Uterus (tissue), 4 donors: Measurements from ENCODE around the gene MIGA1. TPM values are rescaled to one million over a fixed set of nuclear protein-coding genes. Genes with fewer than 3 reads are reported as not detected.
A peak's percentile ranks its signal among the peaks of the same experiment; 100 is the strongest.

ENCODE experiments used
- DNase-seq, 2 donors: peaks; one replicate each; pipeline ENCODE4 v3.0.0-alpha.2; 2019 to 2020
- H3K27ac ChIP-seq, 2 donors: fragments of 200-600 bp; sonication (generic); 1 replicate in 1 of 2; 2 replicates in 1 of 2; pipeline ENCODE4 v1.5.1; 2016 to 2018
- H3K27me3 ChIP-seq, 2 donors: fragments of 200-600 bp; sonication (generic); one replicate each; pipeline ENCODE4 v1.5.1; 2018 to 2019; ENCODE audit warnings: control low read depth in 1 of 2
- H3K36me3 ChIP-seq, 2 donors: fragments of 200-600 bp; sonication (generic); one replicate each; pipeline ENCODE4 v1.5.1; 2019; ENCODE audit warnings: control low read depth in 1 of 2
- H3K4me1 ChIP-seq, 2 donors: fragments of 200-600 bp; sonication (generic); one replicate each; pipeline ENCODE4 v1.5.1; 2018 to 2019; ENCODE audit warnings: control low read depth in 1 of 2
- H3K4me3 ChIP-seq, 2 donors: fragments of 200-600 bp; sonication (generic); 1 replicate in 1 of 2; 2 replicates in 1 of 2; pipeline ENCODE4 v1.5.1; 2018 to 2019; ENCODE audit warnings: mild to moderate bottlenecking in 1 of 2
- H3K9me3 ChIP-seq, 2 donors: fragments of 200-600 bp; sonication (generic); one replicate each; pipeline ENCODE4 v1.5.1; 2019; ENCODE audit warnings: control low read depth in 1 of 2
- POLR2A ChIP-seq, 2 donors: fragments of 450-650 bp; IDR thresholded peaks; one replicate each; pipeline ENCODE4 v1.6.1; 2016; ENCODE audit warnings: antibody characterized with exemption in 2 of 2, mild to moderate bottlenecking in 1 of 2, moderate library complexity in 1 of 2
- intact Hi-C: fragments of 100-400 bp; cut with DNase I; formaldehyde crosslinking; loops from one replicate; pipeline ENCODE4 v1.15.1; 2023; ENCODE audit warnings: low total_unique reads
- total RNA-seq, 4 donors: library from RNA; depleted of rRNA in 3 of 4; stranded (reverse); fragments of >200 nt in 3 of 4; gene quantifications; one replicate each; pipeline versions ENCODE4 v1.1.0 to v1.2.4, GENCODE V29; 2014 to 2023
- TF ChIP-seq, protein P1 (sequence below), 4 experiments: fragments of 200-600 bp in 2 of 4; fragments of 450-650 bp in 2 of 4; sonication (generic) in 2 of 4; IDR thresholded peaks; one replicate each; pipeline ENCODE4 v1.5.1; 2016 to 2019; ENCODE audit warnings: antibody characterized with exemption in 4 of 4, mild to moderate bottlenecking in 2 of 4, moderate library complexity in 1 of 4
- donor health status: DM: yes; HTN: yes; CAD: no.

The MIGA1 gene
- total RNA-seq, 4 donors from 2014 or later = 3.8 to 36.6 (median 22.9) TPM

- H3K27me3 ChIP-seq = no peaks in the 10 kb centered on the region
- intact Hi-C loops = loop anchor here (10.0 kb wide), 1 partner anchor 52 kb away; the partner anchor contains the start of gene NEXN
- peaks cover 6 to 25% of the 10 kb centered on the region in 2 donors for H3K4me1 ChIP-seq
- H3K4me3 ChIP-seq = no peak overlapping the region
- DNase-seq = peak in 1 of 2 donors; percentile 38
- H3K9me3 ChIP-seq = no peaks in the 10 kb centered on the region
- H3K27ac ChIP-seq = peak overlapping the region; percentile 87 to 92
- no peaks in the 10 kb centered on the region for H3K36me3 ChIP-seq
- no peak for TF ChIP-seq POLR2A (IDR thresholded peaks at IDR 0.05)
- TF ChIP-seq, protein P1, sequence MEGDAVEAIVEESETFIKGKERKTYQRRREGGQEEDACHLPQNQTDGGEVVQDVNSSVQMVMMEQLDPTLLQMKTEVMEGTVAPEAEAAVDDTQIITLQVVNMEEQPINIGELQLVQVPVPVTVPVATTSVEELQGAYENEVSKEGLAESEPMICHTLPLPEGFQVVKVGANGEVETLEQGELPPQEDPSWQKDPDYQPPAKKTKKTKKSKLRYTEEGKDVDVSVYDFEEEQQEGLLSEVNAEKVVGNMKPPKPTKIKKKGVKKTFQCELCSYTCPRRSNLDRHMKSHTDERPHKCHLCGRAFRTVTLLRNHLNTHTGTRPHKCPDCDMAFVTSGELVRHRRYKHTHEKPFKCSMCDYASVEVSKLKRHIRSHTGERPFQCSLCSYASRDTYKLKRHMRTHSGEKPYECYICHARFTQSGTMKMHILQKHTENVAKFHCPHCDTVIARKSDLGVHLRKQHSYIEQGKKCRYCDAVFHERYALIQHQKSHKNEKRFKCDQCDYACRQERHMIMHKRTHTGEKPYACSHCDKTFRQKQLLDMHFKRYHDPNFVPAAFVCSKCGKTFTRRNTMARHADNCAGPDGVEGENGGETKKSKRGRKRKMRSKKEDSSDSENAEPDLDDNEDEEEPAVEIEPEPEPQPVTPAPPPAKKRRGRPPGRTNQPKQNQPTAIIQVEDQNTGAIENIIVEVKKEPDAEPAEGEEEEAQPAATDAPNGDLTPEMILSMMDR (IDR thresholded peaks at IDR 0.05) = no peak
These were observed 53.5 kb downstream of the MIGA1 start for GRCh38 chr1:77832901-77833300.

DNA sequence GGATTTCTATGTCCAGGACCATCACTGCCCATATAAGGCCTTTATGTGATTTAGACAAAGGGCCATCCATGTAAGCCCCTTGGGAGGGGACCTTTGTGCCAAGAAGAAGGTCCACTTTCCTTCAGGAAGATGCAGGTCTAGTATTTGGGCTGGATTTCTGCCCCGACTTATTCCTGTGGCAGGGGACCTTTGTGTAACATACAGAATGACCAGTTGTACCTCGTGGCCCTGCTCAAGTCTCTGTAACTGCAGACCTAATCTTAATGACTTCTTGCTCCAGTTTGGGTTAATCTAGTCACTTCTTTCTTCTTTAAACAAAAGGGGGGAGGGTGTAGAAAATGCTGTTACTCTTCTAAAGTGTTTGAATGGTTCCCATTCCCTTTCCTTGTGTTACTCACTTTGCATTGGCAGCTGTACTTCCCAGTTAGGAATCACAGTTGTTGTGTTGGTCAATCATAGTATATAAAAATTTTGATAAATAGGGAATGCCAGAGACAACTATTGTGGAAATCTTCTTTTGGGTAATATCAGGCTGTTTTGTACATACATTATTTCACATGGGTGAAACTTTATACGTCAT, 54.2 kb downstream of the MIGA1 start:
- no peaks in the 10 kb centered on the region for H3K27me3 ChIP-seq
- H3K9me3 ChIP-seq = no peaks in the 10 kb centered on the region
- H3K4me3 ChIP-seq = no peak overlapping the region
- H3K27ac ChIP-seq = peak overlapping the region; percentile 87 to 92
- peaks cover 6 to 25% of the 10 kb centered on the region in 2 donors for H3K4me1 ChIP-seq
- DNase-seq = no peak
- intact Hi-C loops = loop anchor here (10.0 kb wide), 1 partner anchor 51 kb away; the partner anchor contains the start of gene NEXN
- H3K36me3 ChIP-seq = no peaks in the 10 kb centered on the region
- no peak for TF ChIP-seq POLR2A (IDR thresholded peaks at IDR 0.05)
- TF ChIP-seq, protein P1 (IDR thresholded peaks at IDR 0.05) = no peak

DNA sequence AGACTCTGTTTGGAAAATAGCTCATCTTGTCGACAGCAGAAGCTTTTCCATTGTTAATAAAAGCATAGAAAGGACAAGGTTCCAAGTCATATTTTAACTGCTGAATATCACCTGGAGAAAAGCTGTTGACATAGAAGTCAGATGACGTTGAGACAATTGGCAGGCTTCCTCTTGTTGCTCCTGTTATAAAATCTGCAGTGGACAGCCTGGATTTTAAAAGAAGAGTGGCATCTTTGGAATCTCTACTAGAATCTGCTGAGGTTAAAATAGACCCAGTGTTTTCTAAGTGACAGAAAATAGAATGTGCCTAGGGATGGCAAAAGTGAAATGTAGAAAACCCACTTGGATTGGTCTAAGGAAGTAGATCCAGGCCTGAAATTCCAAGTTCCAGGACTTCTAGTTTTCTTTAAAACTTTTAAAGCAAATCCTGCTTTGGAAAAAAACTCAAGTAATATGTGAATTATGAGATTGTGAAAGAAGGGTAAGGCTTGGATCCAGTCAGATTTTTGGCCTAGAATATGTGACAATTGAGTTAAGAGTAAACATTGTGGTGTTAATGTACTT, 55.4 kb downstream of the MIGA1 start:
- Histone ChIP-seq H3K27me3 (no peaks in the 10 kb centered on the region), H3K4me1 (peaks cover 6 to 26% of the 10 kb centered on the region in 2 donors), H3K4me3 (no peak overlapping the region), H3K36me3 (no peaks in the 10 kb centered on the region), H3K27ac (peak overlapping the region; percentile 87 to 92), H3K9me3 (no peaks in the 10 kb centered on the region)
- peak in 1 of 2 donors; percentile 67 for DNase-seq
- TF ChIP-seq, protein P1 (IDR thresholded peaks at IDR 0.05) = peak in 1 of 4 experiments; percentile 6
- TF ChIP-seq POLR2A (IDR thresholded peaks at IDR 0.05) = no peak
- intact Hi-C loops = loop anchor here (10.0 kb wide), 1 partner anchor 50 kb away; the partner anchor contains the start of gene NEXN

GRCh38 chr1:77841574-77841973, 62.1 kb downstream of the MIGA1 start:
- Histone ChIP-seq H3K27me3 (no peaks in the 10 kb centered on the region), H3K36me3 (no peaks in the 10 kb centered on the region), H3K4me1 (peaks cover 0 to 3% of the 10 kb centered on the region in 2 donors), H3K9me3 (no peaks in the 10 kb centered on the region), H3K27ac (no peak overlapping the region), H3K4me3 (no peak overlapping the region)
- no peak for TF ChIP-seq POLR2A (IDR thresholded peaks at IDR 0.05)
- TF ChIP-seq, protein P1 (IDR thresholded peaks at IDR 0.05) = no peak
- intact Hi-C loops = no loop called here
- no peak for DNase-seq

DNA sequence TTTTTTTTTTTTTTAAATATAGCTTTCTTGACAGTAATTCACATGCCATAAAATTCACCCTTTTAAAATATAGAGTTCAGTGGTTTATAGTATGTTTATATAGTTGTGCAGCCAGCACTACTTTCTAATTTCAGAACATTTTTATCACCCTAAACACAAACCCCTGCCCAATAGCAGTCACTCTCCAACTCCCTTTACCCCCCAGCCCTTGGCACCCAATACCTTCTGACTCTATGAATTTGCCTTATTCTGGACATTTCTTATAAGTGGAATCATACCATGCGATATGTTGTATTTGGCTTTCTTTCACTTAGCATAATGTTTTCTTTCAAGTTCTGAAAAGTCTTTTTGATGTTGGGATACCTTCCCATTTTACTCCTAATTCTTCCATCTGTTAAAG, 66.5 kb downstream of the MIGA1 start:
- intact Hi-C loops = no loop called here
- TF ChIP-seq, protein P1 (IDR thresholded peaks at IDR 0.05) = no peak
- no peak for TF ChIP-seq POLR2A (IDR thresholded peaks at IDR 0.05)
- no peaks in the 10 kb centered on the region for H3K27me3 ChIP-seq
- H3K36me3 ChIP-seq = no peaks in the 10 kb centered on the region
- H3K9me3 ChIP-seq = no peaks in the 10 kb centered on the region
- no peak overlapping the region for H3K4me3 ChIP-seq
- no peak for DNase-seq
- no peaks in the 10 kb centered on the region for H3K4me1 ChIP-seq
- H3K27ac ChIP-seq = no peak overlapping the region
